Peyer's patch (tissue), 4 donors: ENCODE measurements around the gene ANKRD11.

Experiments used
- CTCF ChIP-seq, 6 experiments: fragments of 450-650 bp in 4 of 6; fragments of 200-600 bp in 2 of 6; sonication (generic) in 1 of 6; IDR thresholded peaks; one replicate each; pipeline ENCODE4 v1.5.1; 2017 to 2019; ENCODE audit warnings: antibody characterized with exemption in 6 of 6, mild to moderate bottlenecking in 3 of 6, moderate library complexity in 1 of 6
- POLR2A ChIP-seq, 2 donors: fragments of 450-650 bp; IDR thresholded peaks; one replicate each; pipeline ENCODE4 v1.5.1; 2017; ENCODE audit warnings: antibody characterized with exemption in 2 of 2, mild to moderate bottlenecking in 2 of 2, moderate library complexity in 2 of 2

- TF ChIP-seq POLR2A (IDR thresholded peaks at IDR 0.05) (no peak), CTCF (IDR thresholded peaks at IDR 0.05) (no peak)
These were observed 393 bp downstream of the ANKRD11 start for GRCh38 chr16:89489898-89490438.
